IMR-90 (cell line): ENCODE results near the gene AGPAT3. TPM values are rescaled to one million over a fixed set of nuclear protein-coding genes. Genes with fewer than 3 reads are reported as not detected.

Source experiments
- ATAC-seq: fragments of 200-7000 bp; cut with Tn5 transposase; 2 replicates; pipeline ENCODE4 v1.9.1; 2020; ENCODE audit warnings: low read depth, mild to moderate bottlenecking, moderate library complexity
- BruUV-seq: library from RNA; stranded (reverse); fragments of 400-500 nt; replicated peaks from 2 replicates; lab custom pipeline; 2021; lab: Mats Ljungman, UMichigan
- CTCF ChIA-PET: fragments of 300-600 bp; formaldehyde crosslinking; extraction: SDS; loops from one replicate; lab custom pipeline; 2021; ENCODE audit warnings: antibody characterized with exemption; lab: Yijun Ruan, JAX
- POLR2A ChIA-PET: fragments of 300-600 bp; sonication (Branson Sonifier 250); formaldehyde crosslinking; loops from one replicate; lab custom pipeline; 2022; ENCODE audit warnings: antibody characterized with exemption; ENCODE audit not compliant: unreplicated experiment; lab: Charles Lee
- DNase-seq: peaks from one replicate; pipeline ENCODE4 v3.0.0; 2013
- H2AFZ ChIP-seq: replicated peaks from 2 replicates; pipeline ENCODE3; 2013; ENCODE audit warnings: low read length, mild to moderate bottlenecking; ENCODE audit not compliant: poor library complexity
- H2AK5ac ChIP-seq: 2 replicates; pipeline ENCODE4 v1.6.1; 2013; ENCODE audit warnings: low read depth, low read length, inconsistent platforms
- H2AK9ac ChIP-seq: replicated peaks from 2 replicates; pipeline ENCODE3; 2013; ENCODE audit warnings: mild to moderate bottlenecking, low read depth, low read length, moderate library complexity; ENCODE audit not compliant: poor library complexity
- H2BK120ac ChIP-seq: 2 replicates; pipeline ENCODE4 v1.6.1; 2013; ENCODE audit warnings: low read depth, low read length, inconsistent platforms
- H2BK15ac ChIP-seq: 3 replicates; pipeline ENCODE4 v1.6.1; 2013; ENCODE audit warnings: low read depth, low read length, inconsistent platforms
- H2BK20ac ChIP-seq: 2 replicates; pipeline ENCODE4 v1.6.1; 2013; ENCODE audit warnings: low read depth, mild to moderate bottlenecking, inconsistent platforms, low read length, moderate library complexity
- H2BK5ac ChIP-seq: 2 replicates; pipeline ENCODE4 v1.6.1; 2013; ENCODE audit warnings: mild to moderate bottlenecking, low read depth, low read length, inconsistent platforms; ENCODE audit not compliant: poor library complexity, severe bottlenecking
- H3K14ac ChIP-seq: replicated peaks from 2 replicates; pipeline ENCODE4 v1.6.1; 2013; ENCODE audit warnings: low read depth, low read length, inconsistent platforms
- H3K18ac ChIP-seq: 2 replicates; pipeline ENCODE4 v1.6.1; 2013; ENCODE audit warnings: low read depth, low read length, control low read depth
- H3K23ac ChIP-seq: 2 replicates; pipeline ENCODE4 v1.6.1; 2013; ENCODE audit warnings: low read depth, low read length, inconsistent platforms
- H3K27ac ChIP-seq: 2 replicates; pipeline ENCODE4 v1.5.1; 2013; ENCODE audit warnings: mild to moderate bottlenecking, control low read depth, low read length; ENCODE audit not compliant: insufficient read depth
- H3K27me3 ChIP-seq: 2 replicates; pipeline ENCODE4 v1.6.1; 2013; ENCODE audit warnings: low read length; ENCODE audit not compliant: control insufficient read depth, insufficient read depth
- H3K36me3 ChIP-seq: 2 replicates; pipeline ENCODE4 v1.6.1; 2013; ENCODE audit warnings: low read length, mixed read lengths; ENCODE audit not compliant: control insufficient read depth, insufficient read depth
- H3K4ac ChIP-seq: 2 replicates; pipeline ENCODE4 v1.6.1; 2013; ENCODE audit warnings: low read depth, low read length, inconsistent platforms
- H3K4me1 ChIP-seq: 2 replicates; pipeline ENCODE4 v1.6.1; 2013; ENCODE audit warnings: low read length, mixed read lengths; ENCODE audit not compliant: control insufficient read depth, insufficient read depth
- H3K4me2 ChIP-seq: 2 replicates; pipeline ENCODE4 v1.6.1; 2013; ENCODE audit warnings: low read depth, mild to moderate bottlenecking, control low read depth, low read length, moderate library complexity
- H3K4me3 ChIP-seq: 2 replicates; pipeline ENCODE4 v1.5.1; 2013; ENCODE audit warnings: low read depth, mild to moderate bottlenecking, control low read depth, low read length, moderate library complexity; ENCODE audit not compliant: insufficient read depth
- H3K56ac ChIP-seq: 2 replicates; pipeline ENCODE4 v1.6.1; 2013; ENCODE audit warnings: low read length, inconsistent platforms; ENCODE audit not compliant: insufficient read depth; ENCODE audit errors: extremely low read depth
- H3K79me1 ChIP-seq, 2 experiments: 2 replicates each; pipeline ENCODE4 v1.6.1; 2013; ENCODE audit warnings: low read length in 2 of 2, inconsistent platforms in 1 of 2, low read depth in 1 of 2
- H3K9ac ChIP-seq: 2 replicates; pipeline ENCODE4 v1.6.1; 2013; ENCODE audit warnings: low read depth, low read length, control low read depth
- H3K9me1 ChIP-seq: 2 replicates; pipeline ENCODE4 v1.6.1; 2013; ENCODE audit warnings: low read length, inconsistent platforms; ENCODE audit not compliant: insufficient read depth
- H3K9me3 ChIP-seq: 2 replicates; pipeline ENCODE4 v1.6.1; 2013; ENCODE audit warnings: low read length; ENCODE audit not compliant: control insufficient read depth, insufficient read depth
- H4K20me1 ChIP-seq: 2 replicates; pipeline ENCODE4 v1.6.1; 2013; ENCODE audit warnings: low read length, inconsistent platforms; ENCODE audit not compliant: insufficient read depth
- H4K5ac ChIP-seq: 2 replicates; pipeline ENCODE4 v1.6.1; 2013; ENCODE audit warnings: mild to moderate bottlenecking, low read depth, low read length, control low read depth
- H4K8ac ChIP-seq, 2 experiments: 2 replicates each; pipeline ENCODE4 v1.6.1; 2013; ENCODE audit warnings: low read depth in 2 of 2, low read length in 2 of 2, control low read depth in 1 of 2, inconsistent platforms in 1 of 2
- H4K91ac ChIP-seq: 2 replicates; pipeline ENCODE4 v1.6.1; 2013; ENCODE audit warnings: low read depth, low read length, inconsistent platforms; ENCODE audit not compliant: insufficient read depth
- BHLHE40 ChIP-seq: fragments of 150-350 bp; IDR thresholded peaks from 2 replicates; pipeline ENCODE4 v1.6.1; 2016; ENCODE audit warnings: mild to moderate bottlenecking, low read depth, low read length
- CTCF ChIP-seq: conservative IDR thresholded peaks from 2 replicates; pipeline ENCODE4 v1.5.1; 2012; ENCODE audit warnings: mild to moderate bottlenecking, low read depth, low read length, improper control_type of control experiment
- FOS ChIP-seq: fragments of 150-350 bp; IDR thresholded peaks from 2 replicates; pipeline ENCODE4 v1.6.1; 2016; ENCODE audit warnings: low read depth, low read length
- MAFK ChIP-seq: IDR thresholded peaks from 2 replicates; pipeline ENCODE4 v1.6.1; 2012; ENCODE audit warnings: low read depth, low read length, improper control_type of control experiment
- MXI1 ChIP-seq: IDR thresholded peaks from 2 replicates; pipeline ENCODE4 v1.6.1; 2012; ENCODE audit warnings: low read depth, mild to moderate bottlenecking, low read length, moderate library complexity, borderline replicate concordance
- NFE2L2 ChIP-seq: fragments of 150-350 bp; IDR thresholded peaks from 2 replicates; pipeline ENCODE4 v1.6.1; 2016; ENCODE audit warnings: low read depth, mild to moderate bottlenecking, low read length
- POLR2A ChIP-seq: IDR thresholded peaks from 2 replicates; pipeline ENCODE4 v1.6.1; 2012; ENCODE audit warnings: mild to moderate bottlenecking, low read depth, low read length
- RAD21 ChIP-seq: IDR thresholded peaks from 2 replicates; pipeline ENCODE4 v1.6.1; 2012; ENCODE audit warnings: low read length, improper control_type of control experiment
- RFX5 ChIP-seq: IDR thresholded peaks from 2 replicates; pipeline ENCODE4 v1.8.0; 2012; ENCODE audit warnings: low read depth, mild to moderate bottlenecking, low read length, moderate library complexity
- USF2 ChIP-seq: fragments of 150-350 bp; IDR thresholded peaks from 2 replicates; pipeline ENCODE4 v1.6.1; 2017; ENCODE audit warnings: mild to moderate bottlenecking, antibody characterized with exemption, low read length, low read depth
- WGBS, 2 experiments: methylation state at CpG; one replicate each; pipeline versions ENCODE4 v1.1.5 to v1.1.7; 2013; ENCODE audit warnings: missing lambda C conversion rate in 2 of 2; ENCODE audit not compliant: insufficient read length in 1 of 2; ENCODE audit errors: extremely low coverage in 2 of 2; 5-methylcytosine and 5-hydroxymethylcytosine counted together
- dilution Hi-C: fragments of 300-500 bp; cut with HindIII; formaldehyde crosslinking; loops from one replicate; pipeline ENCODE4 v1.14.3; 2018; ENCODE audit warnings: low sequenced_read_pairs; ENCODE audit not compliant: unreplicated experiment
- in situ Hi-C: fragments of 300-500 bp; cut with MboI; formaldehyde crosslinking; loops from 3 replicates; pipeline ENCODE4 v1.14.3; 2019; ENCODE audit warnings: low sequenced_read_pairs, inconsistent platforms, mixed read lengths
- intact Hi-C: fragments of 100-400 bp; cut with micrococcal nuclease; formaldehyde crosslinking; loops from 2 replicates; pipeline ENCODE4 v1.10.0; 2022
- polyA plus RNA-seq, 3 experiments: library from polyadenylated mRNA; depleted of rRNA; stranded (reverse); fragments of >200 nt; gene quantifications; 2 replicates each; pipeline ENCODE4 v1.2.3, GENCODE V29; 2012; ENCODE audit warnings: low replicate concordance in 1 of 3
- total RNA-seq: library from RNA; depleted of rRNA; stranded (reverse); fragments of >200 nt; gene quantifications from 2 replicates; pipeline ENCODE4 v1.2.3, GENCODE V29; 2012

The AGPAT3 gene
- total and polyA plus RNA-seq, 2 of the 4 experiments (the other 2 are of a cell fraction) = 27.1 to 38.7 TPM

DNA sequence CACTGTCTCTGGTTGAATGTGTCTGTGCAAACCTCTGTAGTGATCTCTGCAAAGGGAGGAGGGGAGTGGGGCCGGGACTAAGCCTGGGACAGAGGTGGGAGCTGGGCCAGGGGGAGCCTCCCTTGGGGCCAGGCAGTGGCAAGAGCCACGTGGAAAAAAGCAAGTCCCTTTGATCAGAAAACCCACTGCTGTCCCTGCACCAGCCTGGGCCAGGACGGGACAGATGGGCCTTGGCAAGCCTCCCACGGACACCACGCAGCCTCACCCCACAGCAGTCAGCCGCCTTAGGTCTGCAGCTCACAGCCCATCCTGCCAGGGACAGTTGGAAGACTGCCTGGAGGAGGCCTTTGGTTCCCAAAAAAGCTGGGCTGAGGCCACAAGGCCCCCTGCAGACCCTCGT, 135.3 kb downstream of the AGPAT3 start:
- no peak overlapping the region for H3K18ac ChIP-seq
- DNase-seq (no peak), ATAC-seq (peak; percentile 44; the same call in 1 of the 2 replicates)
- ChIA-PET POLR2A (no interaction called here), CTCF (no interaction called here)
- no peak overlapping the region for H3K9ac ChIP-seq
- H3K56ac ChIP-seq = no peak overlapping the region
- BruUV-seq = no TSS peak
- dilution Hi-C loops (no loop called here), intact Hi-C loops (no loop called here), in situ Hi-C loops (no loop called here)
- H3K4me1 ChIP-seq = no peaks in the 10 kb centered on the region
- H2BK20ac ChIP-seq = no peak overlapping the region
- 0 out of 2 replicates have a peak, but pooled peaks cover under 1% of the 10 kb centered on the region for H3K9me1 ChIP-seq
- H4K91ac ChIP-seq = no peak overlapping the region
- H2AFZ ChIP-seq = no peak overlapping the region
- no peak overlapping the region for H4K8ac ChIP-seq
- H3K9me3 ChIP-seq = peaks cover 2% of the 10 kb centered on the region; the same call in 1 of the 2 replicates
- H3K4me3 ChIP-seq = no peak overlapping the region
- H3K36me3 ChIP-seq = no peaks in the 10 kb centered on the region
- H4K20me1 ChIP-seq = no peaks in the 10 kb centered on the region
- H3K4ac ChIP-seq = no peak overlapping the region
- H2BK15ac ChIP-seq = no peak overlapping the region
- TF ChIP-seq MAFK (no peak), RFX5 (no peak), BHLHE40 (no peak), FOS (no peak), NFE2L2 (no peak), USF2 (no peak), MXI1 (no peak), RAD21 (no peak), POLR2A (no peak), CTCF (no peak)
- no peak overlapping the region for H3K14ac ChIP-seq
- H3K4me2 ChIP-seq = no peak overlapping the region
- no peak overlapping the region for H2BK120ac ChIP-seq
- no peak overlapping the region for H2BK5ac ChIP-seq
- H3K27ac ChIP-seq = no peak overlapping the region
- H3K79me1 ChIP-seq = no peaks in the 10 kb centered on the region
- H4K5ac ChIP-seq = no peak overlapping the region
- 0% methylated on average over 1 of the region's 7 CpGs; no CpG with 5 or more reads in 1 of the 2 experiments for WGBS, 2 experiments
- H3K27me3 ChIP-seq = peaks cover 6% of the 10 kb centered on the region; the same call in 1 of the 2 replicates
- H2AK5ac ChIP-seq = no peak overlapping the region
- H3K23ac ChIP-seq = no peak overlapping the region
- no peak overlapping the region for H2AK9ac ChIP-seq
